ENCODE data around the gene RPL10A. TPM values are rescaled to one million over a fixed set of nuclear protein-coding genes. Genes with fewer than 3 reads are reported as not detected.

Gene RPL10A
- total RNA-seq, 2 experiments from 2014 or later, result 1,239 to 1,245 TPM

DNA sequence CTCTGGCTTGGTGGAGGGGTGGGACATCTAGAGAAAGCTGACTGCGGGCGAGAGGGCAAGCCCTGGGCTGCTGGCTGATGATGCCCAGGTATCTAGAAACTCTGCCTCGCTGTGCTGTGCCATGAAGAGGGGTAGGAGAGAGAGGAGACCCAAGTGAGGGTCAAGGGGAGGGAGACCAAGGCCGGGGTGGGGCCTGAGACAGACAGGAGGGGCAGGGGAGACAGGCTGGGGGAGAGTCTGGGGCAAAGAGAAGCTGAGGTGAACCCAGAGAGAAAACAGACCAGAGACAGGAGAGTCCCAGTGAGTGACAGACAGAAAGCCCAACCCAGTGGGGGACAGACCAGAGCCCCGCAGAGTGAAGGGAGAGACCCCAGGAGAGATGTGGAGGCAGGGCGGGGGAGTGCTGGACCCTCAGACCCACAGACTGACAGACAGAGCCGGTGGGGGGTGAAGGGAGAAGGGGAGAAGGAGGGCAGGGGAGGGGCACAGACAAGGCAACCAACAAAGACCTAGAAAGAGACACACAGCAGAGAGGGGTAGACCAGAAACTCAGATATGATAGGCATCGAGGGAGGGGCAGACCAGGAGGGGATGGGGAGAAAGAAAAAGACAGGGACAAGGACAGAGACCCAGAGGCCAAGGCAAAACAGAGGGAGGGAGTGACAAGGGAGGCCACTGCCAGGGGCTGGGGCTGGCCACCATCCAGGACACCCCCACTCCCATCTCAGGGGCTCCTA is 22.8 kb downstream of the RPL10A start:
- H3K27me3 Mint-ChIP-seq, result peaks cover 8% of the 10 kb centered on the region
- POLR2A ChIA-PET, result no interaction called here
- CTCF ChIA-PET, result no interaction called here
- H3K9me3 Mint-ChIP-seq, result no peaks in the 10 kb centered on the region
- H3K4me3 Mint-ChIP-seq, result no peak overlapping the region
- DNase-seq, result no peak
- H3K4me1 Mint-ChIP-seq, result peaks cover 16% of the 10 kb centered on the region
- H3K36me3 Mint-ChIP-seq (ENCODE audit: low read depth), result no peaks in the 10 kb centered on the region
- H3K27ac Mint-ChIP-seq, result no peak overlapping the region

DNA sequence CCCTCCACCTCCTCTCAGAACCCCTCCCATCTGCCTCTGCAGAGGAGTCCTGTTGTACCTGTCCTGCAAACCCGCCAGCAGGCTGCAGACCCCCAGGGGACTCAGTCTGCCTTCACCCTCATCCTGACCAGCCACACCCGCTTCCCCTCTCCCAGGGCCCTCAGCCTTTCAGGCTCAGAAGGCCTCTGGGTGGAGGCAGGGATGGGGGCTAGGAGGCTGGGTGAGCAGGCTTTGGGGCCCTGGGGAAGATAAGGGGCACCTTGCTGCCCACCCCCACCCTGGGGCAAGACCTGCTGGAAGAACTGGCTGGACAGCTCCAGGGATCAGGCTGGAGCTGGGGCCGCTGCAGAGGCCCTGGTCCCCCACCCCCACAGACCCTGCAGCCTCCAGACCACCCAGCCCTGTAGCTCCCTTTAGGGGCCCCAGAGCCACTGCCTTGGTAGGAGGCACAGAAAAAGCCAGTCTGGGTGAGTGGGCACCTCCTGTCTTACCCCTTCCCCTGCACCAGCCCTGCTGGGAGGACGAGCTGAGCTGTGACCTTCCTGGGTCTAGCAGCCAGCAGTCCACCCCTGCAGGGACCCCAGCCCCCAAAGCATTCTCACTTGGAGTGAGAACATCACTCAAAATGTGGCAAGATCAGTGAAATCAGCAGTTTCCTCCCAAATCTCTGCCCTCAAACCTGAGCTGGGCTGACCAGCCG is 23.5 kb downstream of the RPL10A start:
- Mint-ChIP-seq H3K4me3 (no peak overlapping the region), H3K27me3 (peaks cover 9% of the 10 kb centered on the region), H3K27ac (no peak overlapping the region), H3K9me3 (no peaks in the 10 kb centered on the region), H3K36me3 (ENCODE audit: low read depth) (no peaks in the 10 kb centered on the region), H3K4me1 (peaks cover 16% of the 10 kb centered on the region)
- ChIA-PET CTCF (no interaction called here), POLR2A (no interaction called here)
- no peak for DNase-seq

DNA sequence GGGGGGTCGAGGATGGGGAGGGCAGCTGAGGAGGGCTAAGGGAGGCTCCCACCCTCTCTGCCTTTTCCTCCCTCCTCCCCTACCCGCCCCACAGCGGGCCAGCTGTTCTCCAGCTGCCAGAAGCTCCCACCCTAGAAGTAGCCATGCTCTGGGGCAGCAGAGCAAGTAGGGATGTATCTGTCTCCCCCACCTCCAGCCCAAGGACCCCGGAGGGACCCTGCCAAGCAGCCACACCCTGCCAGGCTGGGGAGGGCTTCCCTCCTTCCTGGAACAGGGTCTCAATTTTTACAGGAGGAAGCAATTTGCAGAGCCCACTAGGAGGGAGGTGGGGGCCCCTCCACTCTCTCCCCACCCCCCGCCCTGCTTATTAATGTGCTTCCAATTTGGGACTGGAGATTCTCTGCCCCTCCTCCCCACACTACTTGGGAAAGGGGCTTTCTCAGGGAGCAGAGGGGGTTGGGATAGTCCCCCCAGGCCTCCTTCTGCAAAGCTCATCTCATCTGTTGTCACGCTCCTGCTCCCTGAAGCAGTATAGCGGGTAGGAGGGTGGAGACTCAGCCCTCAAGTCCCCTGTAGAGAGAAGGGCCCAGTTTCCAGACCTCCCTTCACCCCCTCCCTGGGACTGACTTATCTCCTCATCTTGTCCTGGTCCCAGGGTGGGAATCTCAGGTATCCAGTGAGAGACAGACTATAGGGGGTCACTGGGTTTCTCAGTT is 24.2 kb downstream of the RPL10A start:
- Mint-ChIP-seq H3K4me3 (no peak overlapping the region), H3K4me1 (peaks cover 16% of the 10 kb centered on the region), H3K27me3 (peaks cover 9% of the 10 kb centered on the region), H3K36me3 (ENCODE audit: low read depth) (no peaks in the 10 kb centered on the region), H3K27ac (no peak overlapping the region), H3K9me3 (no peaks in the 10 kb centered on the region)
- no peak for DNase-seq
- POLR2A ChIA-PET, result no interaction called here
- CTCF ChIA-PET, result no interaction called here

DNA sequence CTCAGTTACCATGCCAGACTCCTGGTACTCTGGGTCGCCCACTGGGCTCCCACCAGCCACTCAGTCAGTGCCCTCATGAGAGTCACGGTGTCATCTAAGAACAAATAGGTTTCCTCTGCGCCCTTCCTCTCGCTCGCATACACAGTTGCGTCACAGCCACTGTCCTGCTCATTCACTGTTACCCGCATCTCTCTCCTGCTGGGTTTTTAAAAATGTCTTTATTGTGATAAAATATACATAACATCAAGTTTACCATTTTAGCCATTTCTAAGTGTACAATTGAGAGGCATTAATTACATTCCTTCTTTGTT is 24.7 kb downstream of the RPL10A start:
- no peak overlapping the region for H3K27ac Mint-ChIP-seq
- no peak overlapping the region for H3K4me3 Mint-ChIP-seq
- H3K9me3 Mint-ChIP-seq, result no peaks in the 10 kb centered on the region
- no peaks in the 10 kb centered on the region for H3K36me3 Mint-ChIP-seq (ENCODE audit: low read depth)
- ChIA-PET POLR2A (no interaction called here), CTCF (no interaction called here)
- peaks cover 10% of the 10 kb centered on the region for H3K27me3 Mint-ChIP-seq
- DNase-seq, result no peak
- peaks cover 12% of the 10 kb centered on the region for H3K4me1 Mint-ChIP-seq

DNA sequence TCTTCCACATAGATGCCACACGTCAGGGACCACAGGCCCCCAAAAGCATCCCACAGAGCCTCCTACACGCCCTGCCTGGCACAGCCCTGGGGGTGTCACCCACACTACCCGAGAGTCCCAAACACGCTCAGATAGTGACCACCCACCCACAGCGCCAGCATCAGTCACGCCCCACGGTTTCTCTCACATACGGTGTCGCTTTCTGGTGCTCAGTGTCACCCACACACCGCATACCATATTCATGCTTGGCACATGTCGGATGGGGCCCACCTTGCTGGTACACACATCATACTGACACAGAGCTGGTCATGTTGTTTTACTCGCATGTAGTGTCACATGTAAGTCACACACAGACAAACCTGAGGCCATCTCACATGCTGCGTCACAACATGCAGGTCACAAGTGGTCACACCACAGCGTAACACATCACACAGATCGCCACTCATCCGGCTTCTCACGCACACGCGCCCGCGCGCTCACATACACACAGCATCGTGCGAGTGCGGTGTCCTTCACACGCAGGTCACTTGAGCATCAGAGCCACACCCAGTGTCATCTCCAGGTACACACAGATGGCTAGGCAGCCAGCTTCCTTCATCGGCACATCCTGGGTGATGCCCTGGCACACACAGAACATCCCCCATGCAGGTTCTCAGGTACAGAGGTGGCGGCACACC is 25.2 kb downstream of the RPL10A start:
- POLR2A ChIA-PET, result no interaction called here
- Mint-ChIP-seq H3K27ac (no peak overlapping the region), H3K9me3 (no peaks in the 10 kb centered on the region), H3K36me3 (ENCODE audit: low read depth) (no peaks in the 10 kb centered on the region), H3K4me3 (no peak overlapping the region), H3K27me3 (peaks cover 15% of the 10 kb centered on the region), H3K4me1 (peaks cover 9% of the 10 kb centered on the region)
- DNase-seq, result no peak
- CTCF ChIA-PET, result no interaction called here

DNA sequence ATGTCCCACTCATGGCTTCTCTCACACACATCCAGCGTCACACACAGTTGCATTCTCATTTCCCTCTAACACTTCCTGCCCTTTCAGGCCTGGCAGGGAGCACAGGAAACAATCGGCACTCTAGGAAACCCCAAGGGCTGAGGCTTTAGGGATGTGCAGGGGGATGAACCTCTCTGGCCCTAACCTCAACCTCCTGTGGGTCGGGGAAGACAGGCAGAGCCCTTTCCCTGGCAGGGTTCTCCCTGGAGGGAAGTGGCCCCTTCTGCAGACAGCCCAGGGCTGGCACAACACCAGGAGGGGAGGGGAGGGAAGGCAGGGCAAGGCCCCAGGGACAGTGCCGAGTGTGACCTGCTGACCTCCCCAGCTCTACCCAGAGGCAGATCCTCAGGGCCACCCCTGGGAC is 26.0 kb downstream of the RPL10A start:
- no peaks in the 10 kb centered on the region for H3K9me3 Mint-ChIP-seq
- ChIA-PET CTCF (no interaction called here), POLR2A (interaction anchor here (0.6 to 1.0 kb wide), 2 partner anchors 16 to 23 kb away, joined by 3 read pairs; no protein-coding TSS in a partner anchor)
- H3K36me3 Mint-ChIP-seq (ENCODE audit: low read depth), result no peaks in the 10 kb centered on the region
- no peak for DNase-seq
- H3K4me3 Mint-ChIP-seq, result no peak overlapping the region
- no peak overlapping the region for H3K27ac Mint-ChIP-seq
- H3K27me3 Mint-ChIP-seq, result peaks cover 22% of the 10 kb centered on the region
- peaks cover 13% of the 10 kb centered on the region for H3K4me1 Mint-ChIP-seq

DNA sequence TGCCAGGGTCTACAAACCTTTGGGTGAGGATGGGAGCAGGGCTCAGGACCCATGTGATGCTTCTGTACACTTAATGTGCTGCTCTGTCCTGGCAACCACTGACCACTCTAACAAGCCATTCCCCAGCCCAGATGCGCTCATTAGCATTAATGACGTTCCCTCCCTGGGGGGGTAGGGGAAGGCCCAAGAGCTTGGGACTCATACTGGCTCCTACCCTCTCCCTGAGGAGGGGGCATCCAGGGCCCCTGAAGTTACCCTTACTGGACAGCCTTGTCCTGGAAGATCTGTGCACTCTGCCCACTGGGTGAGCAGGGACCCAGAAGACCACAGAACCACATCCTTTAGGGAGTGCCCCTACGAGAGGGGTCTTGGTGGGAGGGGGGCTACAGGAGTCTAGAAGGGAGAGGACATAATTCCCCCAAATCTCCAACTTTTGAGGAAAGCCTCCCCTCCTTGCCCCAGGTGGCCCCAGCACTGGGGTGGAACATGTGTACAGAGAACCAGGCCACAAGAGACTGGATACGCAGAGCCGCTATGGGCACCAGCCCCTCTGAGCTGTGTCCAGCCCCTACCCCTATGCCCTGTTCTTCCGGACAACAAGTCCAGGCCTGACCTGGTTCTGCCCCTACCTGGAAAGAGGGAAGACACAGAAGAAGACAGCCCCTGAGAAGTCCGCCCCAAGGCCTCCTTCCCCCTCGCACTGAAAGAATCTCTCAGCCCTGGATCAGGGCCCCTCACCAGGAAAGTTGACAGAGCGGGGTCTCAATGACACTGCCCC is 27.2 kb downstream of the RPL10A start:
- Mint-ChIP-seq H3K4me3 (peak overlapping the region; percentile 64), H3K9me3 (no peaks in the 10 kb centered on the region), H3K27ac (no peak overlapping the region), H3K27me3 (peaks cover 33% of the 10 kb centered on the region), H3K36me3 (ENCODE audit: low read depth) (no peaks in the 10 kb centered on the region), H3K4me1 (peaks cover 13% of the 10 kb centered on the region)
- ChIA-PET CTCF (no interaction called here), POLR2A (interaction anchor here (1.0 kb wide), 1 partner anchor 25 kb away, joined by 3 read pairs; no protein-coding TSS in a partner anchor)
- no peak for DNase-seq

DNA sequence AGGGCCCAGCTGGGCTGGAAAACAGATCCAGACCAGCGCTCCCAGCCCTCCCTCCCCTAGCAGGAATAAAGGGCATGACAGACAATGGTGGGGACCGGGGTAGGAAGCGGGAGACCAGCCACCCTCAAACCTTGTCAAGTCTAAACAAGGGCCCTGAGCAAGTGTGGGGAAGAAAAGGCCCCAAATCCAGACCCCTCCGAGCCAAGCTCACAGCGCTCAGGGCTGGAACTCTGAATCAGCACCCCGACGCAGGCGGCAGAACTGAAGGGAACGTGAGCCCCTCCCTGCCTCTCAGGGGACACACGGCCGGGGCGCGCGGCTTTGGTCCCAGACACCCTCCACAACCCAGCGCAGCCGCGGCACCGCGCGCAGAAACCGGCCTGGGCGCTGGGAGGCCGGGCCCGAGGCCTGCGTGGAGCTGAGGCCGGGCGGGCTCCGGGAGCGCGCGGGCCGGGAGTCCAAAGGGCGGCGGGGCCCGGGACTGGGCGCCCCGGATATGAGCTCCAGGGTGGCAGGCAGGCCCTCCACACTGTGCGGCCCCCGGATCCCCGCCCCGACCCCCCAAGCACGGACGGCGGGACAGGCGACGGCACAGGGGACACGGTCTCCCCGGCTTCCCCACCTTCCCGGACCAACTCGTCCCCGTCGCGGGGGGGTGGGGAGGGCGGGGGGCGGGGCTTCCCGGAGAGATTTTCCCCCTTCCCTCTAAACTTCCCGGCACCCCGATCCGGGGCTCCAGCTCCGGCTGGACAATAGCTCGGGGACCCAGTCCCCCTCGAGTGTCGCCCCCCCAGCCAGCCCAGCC is 28.0 kb downstream of the RPL10A start:
- DNase-seq, result no peak
- Mint-ChIP-seq H3K4me1 (peaks cover 13% of the 10 kb centered on the region), H3K27ac (no peak overlapping the region), H3K36me3 (ENCODE audit: low read depth) (no peaks in the 10 kb centered on the region), H3K4me3 (peak overlapping the region; percentile 64), H3K9me3 (no peaks in the 10 kb centered on the region), H3K27me3 (peaks cover 36% of the 10 kb centered on the region)
- ChIA-PET CTCF (no interaction called here), POLR2A (no interaction called here)

DNA sequence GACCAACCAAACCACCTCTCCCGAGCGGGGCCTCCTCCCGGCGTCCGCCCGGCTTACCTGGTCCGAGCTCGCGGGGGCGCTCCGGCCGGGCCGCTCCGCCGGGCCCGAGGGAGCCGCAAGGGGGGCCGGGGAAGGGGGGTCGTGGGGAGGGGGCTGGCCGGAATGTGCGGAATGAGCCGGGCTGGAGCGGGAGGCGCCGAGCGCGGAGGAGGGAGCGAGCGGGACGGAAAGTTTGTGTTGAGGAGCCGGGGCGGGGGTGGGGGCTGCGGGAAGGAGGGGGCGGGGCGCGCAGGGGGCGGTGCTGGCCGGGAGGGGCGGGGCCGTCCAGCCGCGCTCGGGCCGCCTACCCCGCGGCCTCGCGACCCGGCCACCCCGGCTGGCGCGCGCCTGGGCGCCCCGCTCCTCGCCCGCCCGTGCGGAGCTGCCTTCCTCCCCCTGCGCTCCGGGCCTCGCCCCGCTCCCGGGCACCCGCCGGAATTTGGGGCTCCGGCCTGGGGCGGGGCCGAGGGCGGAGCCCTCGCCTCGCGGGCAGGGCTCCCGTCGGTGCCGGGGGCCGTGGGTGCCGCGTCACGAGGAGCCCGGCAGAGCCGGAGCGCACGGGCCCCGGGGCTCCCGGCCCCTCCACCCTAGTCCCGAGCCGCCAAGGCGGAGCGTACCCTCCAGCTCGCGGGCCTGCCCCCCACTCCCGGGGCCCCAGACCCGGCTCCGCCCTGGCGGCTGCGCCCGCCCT is 28.8 kb downstream of the RPL10A start, which contains the start of gene TEAD3:
Gene TEAD3 (minus strand): TSS at position 239 of the 730 bp plus-strand sequence.
- ChIA-PET CTCF (interaction anchor here (0.8 kb wide), 1 partner anchor 155 kb away, joined by 3 read pairs; no protein-coding TSS in a partner anchor), POLR2A (interaction anchor here (1.0 kb wide), 2 partner anchors 24 to 186 kb away, joined by 3 to 4 read pairs; no protein-coding TSS in a partner anchor)
- Mint-ChIP-seq H3K4me1 (peaks cover 13% of the 10 kb centered on the region), H3K9me3 (no peaks in the 10 kb centered on the region), H3K27me3 (peaks cover 40% of the 10 kb centered on the region), H3K4me3 (peak within 1 kb of the TSS; percentile 67), H3K27ac (no peak within 1 kb of the TSS), H3K36me3 (ENCODE audit: low read depth) (no peaks in the 10 kb centered on the region)
- peak; percentile 54 for DNase-seq

DNA sequence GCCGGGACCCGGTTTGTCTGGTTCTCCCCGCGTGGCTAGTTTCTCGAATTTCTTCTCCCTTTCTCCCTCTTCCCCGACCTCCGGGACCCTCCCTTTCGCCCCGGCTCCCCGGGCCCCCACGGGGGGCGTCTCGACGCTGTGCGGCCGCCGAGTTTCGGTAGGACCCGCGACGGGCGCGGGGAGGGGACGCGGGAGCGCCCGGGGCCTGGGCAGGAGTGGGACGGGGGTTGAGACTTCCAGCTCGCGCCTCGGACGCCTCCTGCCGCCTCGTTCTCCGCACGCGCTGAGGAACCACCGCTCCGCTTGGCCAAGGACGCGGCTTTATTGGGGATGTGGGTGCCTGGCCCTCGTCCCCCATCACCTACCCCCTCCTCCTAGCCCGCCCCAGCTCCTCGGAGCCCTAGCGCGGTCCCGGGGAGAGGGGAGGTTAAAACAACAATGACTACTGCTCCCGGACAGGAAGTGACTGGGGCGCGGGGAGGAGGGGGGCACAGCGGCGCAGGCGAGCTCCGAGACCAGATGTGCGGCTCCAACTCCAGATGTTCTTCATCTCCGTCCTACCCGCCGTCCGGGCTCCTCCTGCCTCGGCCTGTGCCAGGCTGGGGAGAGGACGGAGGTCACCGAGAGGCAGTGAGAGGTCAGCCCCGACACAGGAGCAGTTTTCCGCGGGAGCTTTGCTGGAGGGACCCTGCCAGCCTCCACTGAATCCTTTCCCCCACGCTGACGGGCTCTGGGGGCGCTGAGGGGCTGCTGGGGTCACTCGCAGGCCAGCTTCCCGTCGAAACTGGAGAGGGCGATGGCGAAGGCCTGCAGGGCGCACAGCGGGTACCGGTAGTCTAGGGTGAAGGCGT is 29.6 kb downstream of the RPL10A start:
- Mint-ChIP-seq H3K9me3 (no peaks in the 10 kb centered on the region), H3K4me1 (peaks cover 13% of the 10 kb centered on the region), H3K4me3 (peak overlapping the region; percentile 67), H3K27me3 (peaks cover 40% of the 10 kb centered on the region), H3K27ac (no peak overlapping the region), H3K36me3 (ENCODE audit: low read depth) (no peaks in the 10 kb centered on the region)
- DNase-seq, result peak; percentile 49
- ChIA-PET POLR2A (interaction anchor here (0.9 to 1.0 kb wide), 4 partner anchors 13 to 200 kb away, joined by 3 to 4 read pairs (median 3); partner anchors contain the start of gene DEF6), CTCF (interaction anchor here (0.6 to 0.8 kb wide), 2 partner anchors 33 to 156 kb away, joined by 3 read pairs; no protein-coding TSS in a partner anchor)

Measured in activated CD4-positive, alpha-beta memory T cell treated with anti-CD3 and anti-CD28 coated beads, Interleukin-2, amount 10 ng/mL, durations not matched to agents 7 days and 5 days (primary cell).